Measurements from ENCODE around the gene H1-8. TPM values are rescaled to one million over a fixed set of nuclear protein-coding genes. Genes with fewer than 3 reads are reported as not detected.

H1-8 gene
- total and polyA plus RNA-seq, 12 donors: not detected

DNA sequence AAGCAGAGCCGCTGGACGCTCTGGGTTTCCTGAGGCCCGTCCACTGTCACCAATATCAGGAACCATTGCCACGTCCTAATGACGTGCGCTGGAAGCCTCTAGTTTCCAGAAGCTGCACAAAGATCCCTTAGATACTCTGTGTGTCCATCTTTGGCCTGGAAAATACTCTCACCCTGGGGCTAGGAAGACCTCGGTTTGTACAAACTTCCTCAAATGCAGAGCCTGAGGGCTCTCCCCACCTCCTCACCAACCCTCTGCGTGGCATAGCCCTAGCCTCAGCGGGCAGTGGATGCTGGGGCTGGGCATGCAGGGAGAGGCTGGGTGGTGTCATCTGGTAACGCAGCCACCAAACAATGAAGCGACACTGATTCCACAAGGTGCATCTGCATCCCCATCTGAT lies 11.3 kb upstream of the H1-8 start:
- no peaks in the 10 kb centered on the region for H3K36me3 ChIP-seq
- 92 to 93% methylated on average over 11 of the region's 11 CpGs for WGBS, 2 donors
- no peaks in the 10 kb centered on the region for H3K27me3 ChIP-seq
- no peaks in the 10 kb centered on the region for H3K9me3 ChIP-seq
- H3K4me1 ChIP-seq: peaks cover 5 to 11% (median 9%) of the 10 kb centered on the region in 9 donors
- no peak overlapping the region for H3K4me3 ChIP-seq
- DNase-seq: no peak
- no peak overlapping the region for H3K27ac ChIP-seq
- no peak for ATAC-seq
- intact Hi-C loops (cut with DNase I): no loop called here
- TF ChIP-seq, protein P1, sequence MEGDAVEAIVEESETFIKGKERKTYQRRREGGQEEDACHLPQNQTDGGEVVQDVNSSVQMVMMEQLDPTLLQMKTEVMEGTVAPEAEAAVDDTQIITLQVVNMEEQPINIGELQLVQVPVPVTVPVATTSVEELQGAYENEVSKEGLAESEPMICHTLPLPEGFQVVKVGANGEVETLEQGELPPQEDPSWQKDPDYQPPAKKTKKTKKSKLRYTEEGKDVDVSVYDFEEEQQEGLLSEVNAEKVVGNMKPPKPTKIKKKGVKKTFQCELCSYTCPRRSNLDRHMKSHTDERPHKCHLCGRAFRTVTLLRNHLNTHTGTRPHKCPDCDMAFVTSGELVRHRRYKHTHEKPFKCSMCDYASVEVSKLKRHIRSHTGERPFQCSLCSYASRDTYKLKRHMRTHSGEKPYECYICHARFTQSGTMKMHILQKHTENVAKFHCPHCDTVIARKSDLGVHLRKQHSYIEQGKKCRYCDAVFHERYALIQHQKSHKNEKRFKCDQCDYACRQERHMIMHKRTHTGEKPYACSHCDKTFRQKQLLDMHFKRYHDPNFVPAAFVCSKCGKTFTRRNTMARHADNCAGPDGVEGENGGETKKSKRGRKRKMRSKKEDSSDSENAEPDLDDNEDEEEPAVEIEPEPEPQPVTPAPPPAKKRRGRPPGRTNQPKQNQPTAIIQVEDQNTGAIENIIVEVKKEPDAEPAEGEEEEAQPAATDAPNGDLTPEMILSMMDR (IDR thresholded peaks at IDR 0.05): no peak

DNA sequence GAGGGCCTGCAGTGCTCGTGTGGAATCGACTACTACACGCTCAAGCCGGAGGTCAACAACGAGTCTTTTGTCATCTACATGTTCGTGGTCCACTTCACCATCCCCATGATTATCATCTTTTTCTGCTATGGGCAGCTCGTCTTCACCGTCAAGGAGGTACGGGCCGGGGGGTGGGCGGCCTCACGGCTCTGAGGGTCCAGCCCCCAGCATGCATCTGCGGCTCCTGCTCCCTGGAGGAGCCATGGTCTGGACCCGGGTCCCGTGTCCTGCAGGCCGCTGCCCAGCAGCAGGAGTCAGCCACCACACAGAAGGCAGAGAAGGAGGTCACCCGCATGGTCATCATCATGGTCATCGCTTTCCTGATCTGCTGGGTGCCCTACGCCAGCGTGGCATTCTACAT lies 10.7 kb upstream of the H1-8 start:
- no peak overlapping the region for H3K27ac ChIP-seq
- ATAC-seq (no peak), DNase-seq (no peak)
- TF ChIP-seq, protein P1 (IDR thresholded peaks at IDR 0.05): no peak
- H3K4me1 ChIP-seq: peaks cover 5 to 11% (median 9%) of the 10 kb centered on the region in 9 donors
- H3K27me3 ChIP-seq: no peaks in the 10 kb centered on the region
- H3K4me3 ChIP-seq: no peak overlapping the region
- H3K36me3 ChIP-seq: no peaks in the 10 kb centered on the region
- H3K9me3 ChIP-seq: no peaks in the 10 kb centered on the region
- 95 to 97% methylated on average over 20 of the region's 20 CpGs for WGBS, 2 donors
- intact Hi-C loops (cut with DNase I): no loop called here

DNA sequence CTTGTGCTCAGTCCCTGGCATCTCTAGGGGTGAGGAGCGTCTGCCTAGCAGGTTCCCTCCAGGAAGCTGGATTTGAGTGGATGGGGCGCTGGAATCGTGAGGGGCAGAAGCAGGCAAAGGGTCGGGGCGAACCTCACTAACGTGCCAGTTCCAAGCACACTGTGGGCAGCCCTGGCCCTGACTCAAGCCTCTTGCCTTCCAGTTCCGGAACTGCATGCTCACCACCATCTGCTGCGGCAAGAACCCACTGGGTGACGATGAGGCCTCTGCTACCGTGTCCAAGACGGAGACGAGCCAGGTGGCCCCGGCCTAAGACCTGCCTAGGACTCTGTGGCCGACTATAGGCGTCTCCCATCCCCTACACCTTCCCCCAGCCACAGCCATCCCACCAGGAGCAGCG lies 9.6 kb upstream of the H1-8 start:
- no peak for ATAC-seq
- Histone ChIP-seq H3K4me1 (peaks cover 5 to 11% (median 9%) of the 10 kb centered on the region in 9 donors), H3K27me3 (no peaks in the 10 kb centered on the region), H3K27ac (no peak overlapping the region), H3K36me3 (no peaks in the 10 kb centered on the region), H3K9me3 (no peaks in the 10 kb centered on the region), H3K4me3 (no peak overlapping the region)
- DNase-seq: no peak
- 96 to 99% methylated on average over 16 of the region's 16 CpGs for WGBS, 2 donors
- intact Hi-C loops (cut with DNase I): no loop called here
- TF ChIP-seq, protein P1 (IDR thresholded peaks at IDR 0.05): no peak

DNA sequence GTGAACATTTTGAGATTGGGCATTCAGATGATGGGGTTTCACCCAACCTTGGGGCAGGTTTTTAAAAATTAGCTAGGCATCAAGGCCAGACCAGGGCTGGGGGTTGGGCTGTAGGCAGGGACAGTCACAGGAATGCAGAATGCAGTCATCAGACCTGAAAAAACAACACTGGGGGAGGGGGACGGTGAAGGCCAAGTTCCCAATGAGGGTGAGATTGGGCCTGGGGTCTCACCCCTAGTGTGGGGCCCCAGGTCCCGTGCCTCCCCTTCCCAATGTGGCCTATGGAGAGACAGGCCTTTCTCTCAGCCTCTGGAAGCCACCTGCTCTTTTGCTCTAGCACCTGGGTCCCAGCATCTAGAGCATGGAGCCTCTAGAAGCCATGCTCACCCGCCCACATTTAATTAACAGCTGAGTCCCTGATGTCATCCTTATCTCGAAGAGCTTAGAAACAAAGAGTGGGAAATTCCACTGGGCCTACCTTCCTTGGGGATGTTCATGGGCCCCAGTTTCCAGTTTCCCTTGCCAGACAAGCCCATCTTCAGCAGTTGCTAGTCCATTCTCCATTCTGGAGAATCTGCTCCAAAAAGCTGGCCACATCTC lies 8.4 kb upstream of the H1-8 start:
- H3K36me3 ChIP-seq: no peaks in the 10 kb centered on the region
- H3K9me3 ChIP-seq: no peaks in the 10 kb centered on the region
- no peak for ATAC-seq
- no peaks in the 10 kb centered on the region for H3K27me3 ChIP-seq
- no peak overlapping the region for H3K4me3 ChIP-seq
- no peak for DNase-seq
- H3K27ac ChIP-seq: no peak overlapping the region
- 82 to 84% methylated on average over 4 of the region's 4 CpGs for WGBS, 2 donors
- intact Hi-C loops (cut with DNase I): no loop called here
- TF ChIP-seq, protein P1 (IDR thresholded peaks at IDR 0.05): no peak
- H3K4me1 ChIP-seq: peaks cover 4 to 13% (median 6%) of the 10 kb centered on the region in 9 donors

Measured in heart right ventricle (tissue), 16 donors.